Ramos (cell line): Measurements from ENCODE around the gene MAP9.

ENCODE experiments used
- in situ Hi-C: fragments of 300-500 bp; cut with MboI; formaldehyde crosslinking; loops from one replicate; pipeline ENCODE4 v1.14.3; 2022; ENCODE audit warnings: low sequenced_read_pairs; ENCODE audit not compliant: unreplicated experiment

MAP9 gene

DNA sequence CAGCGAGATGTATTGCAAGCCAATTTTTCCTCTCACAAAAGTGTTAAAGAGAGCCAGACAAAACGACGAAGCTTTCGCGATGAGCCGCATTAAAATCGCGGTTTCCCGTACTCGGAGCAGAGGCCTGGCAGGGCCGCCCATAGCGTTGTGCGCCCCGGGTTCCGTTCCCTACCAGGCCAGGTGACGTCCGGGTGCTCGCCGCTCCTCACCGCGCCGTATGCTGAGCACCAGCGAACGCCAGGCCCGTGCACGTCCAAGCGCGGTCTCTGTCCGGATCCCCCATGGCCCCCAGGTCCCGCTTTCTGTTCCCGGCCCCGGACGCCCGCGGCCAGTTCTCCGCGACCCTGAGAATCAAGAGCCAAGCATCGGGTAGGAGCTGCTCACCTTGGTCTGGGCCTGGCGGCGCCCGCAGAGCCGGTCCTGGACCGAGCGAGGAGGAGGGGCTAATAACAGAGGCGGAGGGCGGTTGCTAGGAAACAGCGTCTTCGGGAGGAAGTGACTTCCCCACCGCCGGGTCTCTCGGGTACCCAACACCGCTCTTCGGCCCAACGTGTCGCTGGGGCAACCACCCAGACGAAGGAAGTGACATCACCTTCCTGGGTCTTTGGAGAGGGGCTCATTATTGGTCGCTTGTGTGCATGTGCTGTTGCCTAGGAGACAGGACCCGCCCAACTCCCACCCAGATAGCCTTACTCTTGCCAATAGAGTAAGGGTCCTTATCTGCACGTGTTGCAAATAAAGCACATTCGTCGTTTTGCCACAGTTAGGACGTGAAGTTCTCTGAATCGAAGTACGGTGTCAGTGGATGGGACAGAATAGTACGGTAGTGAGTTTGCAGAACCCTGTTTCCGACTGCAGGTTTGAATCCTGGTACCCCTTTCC is at the start of gene MAP9:
MAP9 (minus strand) TSS at position 579 of the 882 bp plus-strand sequence. CDS start 1,115 bp downstream, outside the sequence.
- in situ Hi-C loops = no loop called here

- in situ Hi-C loops = loop anchor here (25.0 kb wide), 1 partner anchor 363 kb away; no protein-coding TSS in a partner anchor
Measured at GRCh38 chr4:155424778-155425177, 48.0 kb upstream of the MAP9 start.

DNA sequence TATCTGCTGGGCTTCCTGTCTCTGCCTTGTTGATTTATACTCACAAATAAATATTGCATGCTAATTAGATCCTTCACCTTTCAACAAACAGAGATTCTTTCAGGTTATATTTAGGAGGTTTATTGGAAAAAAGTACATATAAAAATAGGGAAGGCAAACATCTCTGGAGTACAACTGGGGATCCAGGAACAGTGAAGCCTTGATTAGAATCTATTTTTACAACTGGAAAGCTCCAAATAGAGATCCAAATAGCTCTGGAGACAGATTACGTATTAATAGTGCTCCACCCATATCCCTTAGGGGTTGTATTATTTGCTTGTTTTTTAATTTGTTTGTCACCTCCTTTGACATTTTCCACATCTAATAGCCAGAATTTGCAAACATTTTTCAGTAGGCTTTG is 46.9 kb upstream of the MAP9 start:
- in situ Hi-C loops = no loop called here

DNA sequence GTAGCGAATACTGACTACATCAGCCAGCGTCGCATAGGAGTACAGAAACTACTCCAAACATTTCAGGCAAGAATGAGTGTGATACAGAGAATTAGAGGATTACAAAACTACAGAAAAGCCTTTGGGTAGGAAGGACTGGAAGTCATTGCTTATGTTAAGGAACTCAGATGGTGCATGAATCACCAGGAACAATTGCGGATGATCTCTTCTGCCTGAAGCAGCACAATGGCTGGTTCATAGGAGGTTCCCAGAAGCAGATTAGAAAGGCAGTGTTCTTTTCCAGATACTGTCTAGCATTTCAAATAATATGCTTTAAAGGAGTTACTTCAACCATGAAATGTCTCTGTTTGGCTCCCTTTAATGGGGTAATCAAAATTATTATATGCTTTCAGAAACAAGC is 42.5 kb upstream of the MAP9 start:
- in situ Hi-C loops = no loop called here

DNA sequence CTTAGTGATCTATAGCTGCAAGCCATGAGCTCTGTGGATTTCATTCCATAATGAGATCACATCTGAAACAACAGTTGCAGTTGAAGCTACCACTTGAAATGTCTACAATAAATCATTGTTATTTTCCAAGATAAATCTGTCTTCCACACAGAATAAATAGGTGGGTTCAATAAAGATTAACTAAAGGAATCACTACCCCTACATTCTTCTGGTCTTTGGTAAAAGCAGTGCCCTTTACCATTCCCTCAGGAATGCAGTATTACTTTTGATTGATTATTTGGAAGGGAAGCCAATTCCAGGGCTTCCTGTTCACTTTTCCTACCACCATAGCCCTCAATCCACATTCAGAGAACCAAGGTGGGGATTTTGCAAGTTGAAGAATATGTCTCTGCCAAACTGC is 38.9 kb upstream of the MAP9 start:
- in situ Hi-C loops = no loop called here

DNA sequence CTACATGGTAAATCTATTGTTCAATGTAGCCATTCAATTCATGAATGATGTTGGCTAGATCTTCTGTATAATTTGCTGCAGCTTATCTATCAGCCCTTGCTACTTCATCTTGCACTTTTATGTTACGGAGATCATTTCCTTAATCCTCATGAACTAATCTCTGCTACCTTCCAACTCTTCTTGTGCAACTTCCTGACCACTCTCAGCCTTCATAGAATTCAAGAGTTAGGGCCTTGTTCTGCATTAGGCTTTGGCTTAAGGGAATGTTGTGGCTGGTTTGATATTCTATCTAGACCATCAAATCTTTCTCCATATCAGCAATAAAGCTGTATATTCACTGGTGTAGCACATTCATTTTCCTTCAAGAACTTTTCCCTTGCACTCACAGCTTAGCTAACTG is 36.7 kb upstream of the MAP9 start:
- in situ Hi-C loops = no loop called here

GRCh38 chr4:155411546-155411945 is 34.8 kb upstream of the MAP9 start:
- in situ Hi-C loops = no loop called here

DNA sequence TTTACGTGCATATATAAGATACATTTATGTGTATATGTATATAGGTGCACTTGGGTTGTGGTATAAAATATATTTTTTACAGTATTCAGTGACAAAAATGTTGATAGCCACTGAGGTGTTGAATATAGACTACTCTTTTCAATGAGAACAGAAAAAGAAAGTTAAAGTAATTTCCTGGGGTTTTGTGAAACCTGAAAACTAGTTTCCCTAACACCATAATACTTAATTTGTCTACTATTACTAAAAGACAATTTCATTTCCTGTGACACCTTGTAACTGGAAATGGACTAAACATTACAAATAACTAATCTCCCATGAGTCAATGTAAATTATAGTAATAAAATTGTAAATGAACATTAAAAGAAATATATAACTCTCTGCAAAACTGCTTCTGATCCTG is 32.0 kb upstream of the MAP9 start:
- in situ Hi-C loops = no loop called here

GRCh38 chr4:155407480-155407879 is 30.7 kb upstream of the MAP9 start:
- in situ Hi-C loops = no loop called here

- in situ Hi-C loops = no loop called here
Measured at GRCh38 chr4:155405059-155405458, 28.3 kb upstream of the MAP9 start.

GRCh38 chr4:155403886-155404285 is 27.1 kb upstream of the MAP9 start:
- in situ Hi-C loops = no loop called here

DNA sequence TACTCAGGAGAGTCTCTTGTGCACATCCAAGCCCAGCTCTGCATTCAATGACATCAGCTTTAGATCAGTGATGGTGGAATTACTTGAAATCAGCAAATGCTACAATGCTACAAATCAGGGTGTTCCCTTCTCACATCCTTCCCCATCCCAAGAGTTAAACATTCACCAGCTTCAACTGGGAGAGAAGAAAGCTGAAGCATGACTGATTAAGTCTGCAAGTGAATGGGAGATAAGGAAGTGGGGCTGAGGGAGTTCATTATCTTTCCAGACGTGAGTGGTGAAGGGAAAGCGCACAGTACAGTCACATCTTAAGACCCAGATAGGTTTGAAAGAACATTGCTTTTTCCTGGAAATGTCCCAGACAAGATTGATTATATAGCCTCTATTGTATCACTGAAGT is 26.2 kb upstream of the MAP9 start:
- in situ Hi-C loops = no loop called here

GRCh38 chr4:155400893-155401292 is 24.1 kb upstream of the MAP9 start:
- in situ Hi-C loops = no loop called here

DNA sequence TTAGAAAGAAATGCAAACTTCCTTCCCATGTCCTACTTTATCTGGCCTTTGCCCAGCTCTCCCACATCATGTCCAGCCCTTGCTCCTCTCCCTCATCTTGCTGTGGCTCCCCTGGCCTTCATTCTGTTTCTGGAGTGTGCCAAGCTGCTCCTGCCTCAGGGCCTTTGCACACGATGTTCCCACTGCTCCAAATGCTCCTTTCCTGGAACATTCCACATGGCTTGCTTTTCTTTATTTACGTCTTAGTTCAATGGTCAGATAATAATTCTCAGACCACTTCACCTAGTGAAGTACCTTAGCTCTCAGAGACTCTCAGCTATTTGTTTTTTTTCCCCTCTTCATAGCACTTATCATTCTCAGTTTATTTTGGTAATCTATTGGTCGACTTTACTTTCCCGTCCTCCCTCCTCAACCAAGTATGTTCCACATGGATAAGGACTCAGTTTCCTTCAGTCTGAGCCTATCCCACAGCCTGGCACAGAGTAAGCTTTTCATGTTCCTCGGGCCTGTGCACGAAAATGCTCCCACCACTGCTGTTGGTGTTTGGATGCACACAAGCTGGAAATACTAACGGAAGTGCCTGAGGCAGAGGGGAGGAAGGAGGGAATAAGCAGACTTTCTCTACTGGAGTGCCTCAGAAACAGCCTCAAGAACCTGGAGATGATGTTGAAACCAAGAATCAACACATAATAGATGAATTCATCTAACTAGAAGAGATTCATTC is 23.4 kb upstream of the MAP9 start:
- in situ Hi-C loops = no loop called here

DNA sequence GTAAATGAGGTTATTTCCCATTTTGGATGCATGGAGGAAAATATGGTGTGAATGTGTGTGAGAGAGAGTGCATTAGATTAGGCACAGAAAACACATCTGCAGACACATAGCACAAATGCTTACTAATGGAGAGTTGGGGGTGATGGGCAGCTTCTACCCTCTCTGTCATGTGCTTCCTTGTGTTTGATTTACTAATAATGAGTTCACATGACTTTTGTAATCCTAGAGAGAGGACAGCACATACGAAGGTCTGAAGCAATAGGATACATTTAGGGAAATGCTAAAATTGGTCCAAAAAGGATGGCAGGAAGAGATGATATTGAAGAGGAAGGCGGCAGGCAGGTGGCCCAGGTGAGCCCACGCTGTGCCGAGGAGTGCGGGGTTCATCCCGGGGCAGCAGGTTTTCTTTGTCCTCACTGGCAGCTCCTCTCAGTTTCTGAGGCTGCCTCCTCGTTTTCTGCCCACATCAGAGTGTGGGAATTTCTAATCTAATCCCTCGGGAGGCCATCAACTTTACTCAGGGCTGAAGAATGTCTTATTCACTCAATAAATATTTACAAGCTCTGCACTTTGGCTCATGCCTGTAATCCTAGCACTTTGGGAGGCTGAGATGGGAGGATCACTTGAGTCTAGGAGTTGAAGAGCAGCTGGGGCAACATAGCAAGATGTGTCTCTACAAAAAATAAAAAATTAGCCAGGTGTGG is 15.9 kb upstream of the MAP9 start:
- in situ Hi-C loops = no loop called here

- in situ Hi-C loops = no loop called here
Measured at GRCh38 chr4:155391932-155392331, 15.2 kb upstream of the MAP9 start.

GRCh38 chr4:155388162-155388561 is 11.4 kb upstream of the MAP9 start:
- in situ Hi-C loops = no loop called here

DNA sequence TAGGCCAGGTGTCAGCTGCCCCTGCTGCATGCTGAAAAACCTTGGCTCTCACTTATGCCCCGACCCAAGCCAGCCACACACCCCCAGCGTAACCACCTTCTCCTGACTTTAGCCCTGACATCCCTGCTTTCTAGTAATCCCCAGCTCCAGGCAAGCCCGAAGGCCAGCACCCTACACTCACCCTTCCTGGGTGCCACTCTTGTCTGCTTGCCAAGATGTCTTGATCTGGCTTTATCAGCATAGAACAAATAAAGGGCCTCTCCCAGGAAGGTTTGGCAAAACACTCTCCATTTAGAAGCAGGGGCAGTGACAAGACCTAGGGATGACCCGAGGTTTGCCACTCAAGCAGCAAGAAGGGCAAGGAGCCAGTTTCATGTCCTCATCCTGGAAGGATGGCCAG is 6.8 kb upstream of the MAP9 start:
- in situ Hi-C loops = no loop called here

DNA sequence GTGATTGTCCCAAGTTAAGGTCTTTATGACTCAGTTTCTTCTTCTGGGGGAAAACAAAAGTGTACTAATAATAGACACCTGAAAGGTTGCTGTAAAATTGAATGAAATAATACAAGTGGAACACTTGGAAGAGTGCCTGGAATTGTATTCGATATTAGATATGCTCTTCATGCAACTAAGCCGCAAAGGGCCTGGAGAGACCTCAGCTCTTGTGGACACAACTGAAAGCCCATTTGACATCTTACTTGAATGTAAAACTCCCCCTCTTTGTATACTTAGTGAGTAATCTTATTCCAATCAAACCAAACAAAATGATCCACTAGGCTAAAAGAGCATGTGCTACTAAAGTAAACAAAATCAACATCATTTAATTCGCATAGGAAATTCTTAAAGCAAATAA is 511 bp upstream of the MAP9 start:
- in situ Hi-C loops = no loop called here

- in situ Hi-C loops = loop anchor here (25.0 kb wide), 2 partner anchors 559 to 809 kb away; partner anchors contain the start of genes FGB and PLRG1
Measured at GRCh38 chr4:155371432-155372043, 5.2 kb downstream of the MAP9 start.
